D721Med (cell line): ENCODE data around the gene TMEM9B.

Experiments used
- DNase-seq: peaks from one replicate; pipeline ENCODE4 v3.0.0; 2011; ENCODE audit warnings: low spot score; ENCODE audit not compliant: insufficient read length
- FAIRE-seq: peaks from 2 replicates; lab custom pipeline; 2011; peaks lifted over from hg19 to GRCh38; lab: Jason Lieb, UNC
- CTCF ChIP-seq: IDR thresholded peaks from 2 replicates; pipeline ENCODE4 v1.5.1; 2012; ENCODE audit warnings: mild to moderate bottlenecking, control low read depth; ENCODE audit not compliant: insufficient read depth; ENCODE audit errors: missing control alignments

Gene TMEM9B

GRCh38 chr11:9003573-9004182 is 39.4 kb upstream of the TMEM9B start, which contains the start of gene NRIP3:
NRIP3 (minus strand) TSS chr11:9004001; CDS start chr11:9003935, 66 bp downstream.
- TF ChIP-seq CTCF = no peak
- peak; percentile 64 for DNase-seq
- no peak for FAIRE-seq

- no peak for DNase-seq
Measured at GRCh38 chr11:9002920-9003572, 38.8 kb upstream of the TMEM9B start.

GRCh38 chr11:9001736-9002135 is 37.5 kb upstream of the TMEM9B start:
- no peak for FAIRE-seq
- DNase-seq = no peak
- no peak for TF ChIP-seq CTCF

More at GRCh38 chr11:9002920-9003572, 38.8 kb upstream of the TMEM9B start:
- TF ChIP-seq CTCF = no peak
- no peak for FAIRE-seq

- no peak for TF ChIP-seq CTCF
- DNase-seq (no peak), FAIRE-seq (no peak)
Measured at GRCh38 chr11:8998017-8998416, 33.8 kb upstream of the TMEM9B start.

- TF ChIP-seq CTCF = no peak
Measured at GRCh38 chr11:8997451-8997850, 33.2 kb upstream of the TMEM9B start.

GRCh38 chr11:8989453-8989852 is 25.2 kb upstream of the TMEM9B start:
- FAIRE-seq (no peak), DNase-seq (no peak)
- no peak for TF ChIP-seq CTCF

More at GRCh38 chr11:8997451-8997850, 33.2 kb upstream of the TMEM9B start:
- DNase-seq (no peak), FAIRE-seq (no peak)
